GM12864 (cell line): ENCODE results near the gene ERBB2.

Source experiments
- DNase-seq: peaks from one replicate; pipeline ENCODE4 v3.0.0-alpha.2; 2011; ENCODE audit warnings: low read depth
- H3K4me3 ChIP-seq: 2 replicates; pipeline ENCODE4 v1.5.1; 2011; ENCODE audit warnings: mild to moderate bottlenecking, low read depth, low read length, control low read depth
- TF ChIP-seq, protein P1 (sequence below): IDR thresholded peaks from 2 replicates; pipeline ENCODE4 v1.5.1; 2011; ENCODE audit warnings: low read depth, mild to moderate bottlenecking, moderate library complexity, low read length, control low read depth, inconsistent platforms; ENCODE audit errors: missing control alignments

Gene ERBB2

DNA sequence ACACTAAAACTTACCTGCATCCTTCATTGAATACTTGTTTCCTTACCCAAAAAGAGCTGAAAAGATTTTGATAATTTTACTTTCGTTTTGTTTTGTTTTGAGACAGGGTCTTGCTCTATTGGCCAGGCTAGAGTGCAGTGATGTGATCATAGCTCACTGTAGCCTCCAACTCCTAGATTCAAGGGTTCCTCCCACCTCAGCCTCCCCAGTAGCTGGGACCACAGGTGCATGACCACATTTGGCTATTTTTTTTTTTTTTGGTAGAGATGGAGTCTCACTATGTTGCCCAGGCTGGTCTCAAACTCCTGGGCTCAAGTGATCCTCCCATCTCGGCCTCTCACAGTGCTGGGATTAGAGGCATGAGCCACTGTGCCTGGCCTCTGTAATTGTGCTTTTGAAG is 44.8 kb upstream of the ERBB2 start:
- DNase-seq = no peak
- no peak overlapping the region for H3K4me3 ChIP-seq
- TF ChIP-seq, protein P1, sequence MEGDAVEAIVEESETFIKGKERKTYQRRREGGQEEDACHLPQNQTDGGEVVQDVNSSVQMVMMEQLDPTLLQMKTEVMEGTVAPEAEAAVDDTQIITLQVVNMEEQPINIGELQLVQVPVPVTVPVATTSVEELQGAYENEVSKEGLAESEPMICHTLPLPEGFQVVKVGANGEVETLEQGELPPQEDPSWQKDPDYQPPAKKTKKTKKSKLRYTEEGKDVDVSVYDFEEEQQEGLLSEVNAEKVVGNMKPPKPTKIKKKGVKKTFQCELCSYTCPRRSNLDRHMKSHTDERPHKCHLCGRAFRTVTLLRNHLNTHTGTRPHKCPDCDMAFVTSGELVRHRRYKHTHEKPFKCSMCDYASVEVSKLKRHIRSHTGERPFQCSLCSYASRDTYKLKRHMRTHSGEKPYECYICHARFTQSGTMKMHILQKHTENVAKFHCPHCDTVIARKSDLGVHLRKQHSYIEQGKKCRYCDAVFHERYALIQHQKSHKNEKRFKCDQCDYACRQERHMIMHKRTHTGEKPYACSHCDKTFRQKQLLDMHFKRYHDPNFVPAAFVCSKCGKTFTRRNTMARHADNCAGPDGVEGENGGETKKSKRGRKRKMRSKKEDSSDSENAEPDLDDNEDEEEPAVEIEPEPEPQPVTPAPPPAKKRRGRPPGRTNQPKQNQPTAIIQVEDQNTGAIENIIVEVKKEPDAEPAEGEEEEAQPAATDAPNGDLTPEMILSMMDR = no peak

DNA sequence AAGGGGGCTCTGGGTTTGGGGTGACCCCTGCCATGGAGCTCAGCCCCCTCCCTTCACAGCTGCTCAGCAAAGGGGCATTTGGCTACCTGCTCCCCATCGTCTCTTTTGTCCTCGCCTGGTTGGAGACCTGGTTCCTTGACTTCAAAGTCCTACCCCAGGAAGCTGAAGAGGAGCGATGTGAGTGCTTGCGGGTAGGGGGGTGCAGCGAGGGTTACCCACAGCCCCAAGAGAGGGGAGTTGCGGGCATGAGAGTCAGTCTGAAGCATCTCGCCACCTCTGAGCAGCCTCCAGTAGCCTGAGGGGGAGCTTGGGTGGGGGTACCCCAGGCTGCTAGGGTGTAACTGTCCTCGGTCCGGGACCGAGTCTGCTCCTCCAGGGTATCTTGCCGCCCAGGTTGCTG is 41.5 kb upstream of the ERBB2 start:
- DNase-seq = no peak
- no peak overlapping the region for H3K4me3 ChIP-seq

DNA sequence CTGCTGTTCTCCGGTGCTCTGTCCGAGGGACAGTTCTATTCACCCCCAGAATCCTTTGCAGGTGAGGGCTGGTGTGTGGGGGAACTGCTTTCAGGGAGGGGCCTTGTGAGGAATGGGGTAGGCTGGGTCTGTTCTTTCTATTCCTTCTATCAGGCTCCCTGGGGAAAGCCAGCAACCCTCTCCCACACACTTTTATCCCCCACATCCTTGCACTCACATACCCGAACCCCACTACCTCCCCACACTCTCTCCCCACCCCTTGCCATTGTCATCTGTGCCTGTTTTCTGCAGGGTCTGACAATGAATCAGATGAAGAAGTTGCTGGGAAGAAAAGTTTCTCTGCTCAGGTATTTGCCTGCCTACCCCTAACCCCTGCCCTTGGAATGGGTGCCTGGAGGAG is 41.1 kb upstream of the ERBB2 start:
- TF ChIP-seq, protein P1 = no peak
- DNase-seq = no peak
- H3K4me3 ChIP-seq = no peak overlapping the region

More for the DNA sequence above, 41.5 kb upstream of the ERBB2 start:
- TF ChIP-seq, protein P1 = no peak

DNA sequence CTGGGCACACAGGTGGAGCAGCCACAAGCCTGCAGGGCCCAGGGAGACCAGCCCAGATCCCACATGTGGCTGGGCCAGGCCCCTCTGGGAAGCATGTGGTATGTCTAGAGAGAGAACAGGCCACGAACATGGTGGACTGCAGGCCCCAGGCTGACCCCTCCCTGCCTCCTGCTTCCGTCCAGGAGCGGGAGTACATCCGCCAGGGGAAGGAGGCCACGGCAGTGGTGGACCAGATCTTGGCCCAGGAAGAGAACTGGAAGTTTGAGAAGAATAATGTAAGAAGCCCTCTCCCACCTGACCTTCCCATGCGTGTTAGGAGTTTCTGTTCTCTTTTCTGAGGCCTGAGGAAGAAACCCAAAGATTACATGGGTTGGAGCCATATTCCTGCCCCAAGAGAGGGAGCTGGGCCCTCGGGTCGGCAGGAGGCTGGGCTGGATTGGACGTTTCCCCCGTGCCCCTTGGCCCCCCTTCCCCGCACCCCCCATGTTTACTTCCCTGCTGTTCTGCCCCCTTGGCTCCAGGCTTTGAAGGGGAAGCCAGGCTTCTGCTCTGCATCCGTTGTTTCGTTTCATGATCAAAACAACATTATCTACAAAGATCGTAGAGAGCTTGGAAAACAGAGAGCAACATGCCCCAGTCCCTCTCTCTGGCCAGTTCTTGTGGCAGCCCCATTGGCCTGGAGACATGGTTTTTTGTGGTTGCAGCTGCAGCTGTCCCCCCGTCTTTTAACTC is 40.4 kb upstream of the ERBB2 start:
- no peak for DNase-seq
- TF ChIP-seq, protein P1 = no peak
- H3K4me3 ChIP-seq = no peak overlapping the region

DNA sequence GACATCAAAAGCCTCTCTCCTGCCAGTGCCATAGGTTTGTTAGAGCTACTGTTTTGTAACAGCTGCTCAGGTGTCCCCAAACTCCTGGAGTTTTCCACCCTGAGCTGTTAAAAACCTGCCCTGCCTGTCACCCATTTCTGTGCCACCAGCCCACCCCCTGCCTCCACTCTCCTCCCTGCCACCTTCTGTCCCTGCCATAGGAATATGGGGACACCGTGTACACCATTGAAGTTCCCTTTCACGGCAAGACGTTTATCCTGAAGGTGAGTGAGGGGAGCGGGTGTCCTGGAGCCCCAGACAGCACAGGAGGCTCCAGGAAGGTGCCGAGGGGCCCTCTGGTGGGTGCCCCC is 39.9 kb upstream of the ERBB2 start:
- H3K4me3 ChIP-seq = no peak overlapping the region
- TF ChIP-seq, protein P1 = no peak
- DNase-seq = no peak

DNA sequence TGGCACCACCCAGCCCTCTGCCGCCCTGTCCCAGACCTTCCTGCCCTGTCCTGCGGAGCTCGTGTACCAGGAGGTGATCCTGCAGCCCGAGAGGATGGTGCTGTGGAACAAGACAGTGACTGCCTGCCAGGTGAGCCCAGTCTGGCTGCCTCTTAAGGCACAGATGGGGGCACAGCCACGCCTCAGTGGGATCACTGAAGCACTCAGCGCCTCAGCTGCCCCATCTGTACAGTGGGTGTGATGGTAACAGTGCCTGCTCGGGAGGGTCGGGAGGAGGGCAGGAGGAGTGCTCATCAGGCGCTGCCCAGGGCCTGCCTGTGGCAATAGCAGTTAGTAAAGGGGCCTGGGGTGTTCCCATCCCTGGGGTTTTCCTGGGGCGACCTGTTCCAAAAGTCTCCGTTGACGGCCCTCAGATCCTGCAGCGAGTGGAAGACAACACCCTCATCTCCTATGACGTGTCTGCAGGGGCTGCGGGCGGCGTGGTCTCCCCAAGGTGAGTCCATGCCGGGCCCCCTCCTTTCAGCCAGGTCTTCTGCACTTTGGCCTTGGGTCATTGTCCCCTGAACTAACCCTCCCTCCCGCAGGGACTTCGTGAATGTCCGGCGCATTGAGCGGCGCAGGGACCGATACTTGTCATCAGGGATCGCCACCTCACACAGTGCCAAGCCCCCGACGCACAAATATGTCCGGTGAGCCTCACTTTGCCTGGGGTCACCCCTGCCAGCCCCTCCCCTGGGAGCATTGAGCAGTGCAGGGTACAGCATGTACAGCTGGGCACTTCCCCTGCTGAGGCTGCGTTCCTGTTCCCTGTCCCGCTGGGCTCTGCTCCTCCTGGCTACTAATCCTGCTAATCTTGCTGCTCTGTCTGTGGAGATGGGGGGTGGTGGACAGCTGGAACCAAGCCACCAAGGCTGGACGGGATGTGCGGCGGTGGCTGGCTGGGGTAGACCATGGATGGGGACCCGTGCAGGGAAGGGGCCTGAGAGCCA is 39.2 kb upstream of the ERBB2 start:
- TF ChIP-seq, protein P1 = no peak

More for the DNA sequence above, 39.2 kb upstream of the ERBB2 start:
- no peak overlapping the region for H3K4me3 ChIP-seq
- DNase-seq = no peak
